Activated gamma-delta T cell treated with anti-CD3 and anti-CD28 coated beads, Interleukin-2, amount 50 U/mL, for 16 hours (primary cell): Measurements from ENCODE around the gene PCDHB9.
"Not testable (repeated sequence)": the region's sequence is repeated elsewhere in the genome, so short reads cannot be mapped to it uniquely, and the experiment has no call there.

Experiments
- DNase-seq: peaks from one replicate; pipeline ENCODE4 v3.0.0-alpha.2; 2020; ENCODE audit warnings: low read depth

The PCDHB9 gene

DNA sequence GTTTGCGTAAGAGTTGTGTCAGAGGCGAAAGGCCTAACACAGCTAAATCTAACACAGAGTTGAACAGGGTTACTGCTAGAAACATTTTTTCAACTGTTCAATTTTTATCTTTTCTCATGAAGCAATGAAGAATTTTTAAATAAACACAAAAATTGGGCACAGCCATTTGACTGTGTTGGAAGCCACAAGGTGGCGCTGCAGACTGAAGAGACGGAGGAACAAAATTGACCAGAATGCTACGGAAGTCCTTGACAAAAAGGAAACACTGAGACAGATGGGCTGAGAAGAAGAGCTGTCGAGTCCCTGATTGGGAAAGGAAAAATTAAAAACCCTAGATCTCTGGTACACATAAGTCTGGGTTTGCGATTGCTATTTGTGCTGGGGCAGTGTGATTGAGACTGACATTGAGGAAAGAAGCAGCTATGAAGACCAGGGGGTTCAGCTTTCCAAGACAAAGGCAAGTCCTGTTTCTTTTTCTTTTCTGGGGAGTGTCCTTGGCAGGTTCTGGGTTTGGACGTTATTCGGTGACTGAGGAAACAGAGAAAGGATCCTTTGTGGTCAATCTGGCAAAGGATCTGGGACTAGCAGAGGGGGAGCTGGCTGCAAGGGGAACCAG is at the start of gene PCDHB9:
Gene PCDHB9, plus strand, starts transcription at position 265 of the 616 bp plus-strand sequence. Its CDS starts 158 bp downstream, at position 423.
- no peak for DNase-seq

- not testable (repeated sequence) for DNase-seq
Observed at GRCh38 chr5:141137346-141137745, 49.6 kb upstream of the PCDHB9 start.

DNA sequence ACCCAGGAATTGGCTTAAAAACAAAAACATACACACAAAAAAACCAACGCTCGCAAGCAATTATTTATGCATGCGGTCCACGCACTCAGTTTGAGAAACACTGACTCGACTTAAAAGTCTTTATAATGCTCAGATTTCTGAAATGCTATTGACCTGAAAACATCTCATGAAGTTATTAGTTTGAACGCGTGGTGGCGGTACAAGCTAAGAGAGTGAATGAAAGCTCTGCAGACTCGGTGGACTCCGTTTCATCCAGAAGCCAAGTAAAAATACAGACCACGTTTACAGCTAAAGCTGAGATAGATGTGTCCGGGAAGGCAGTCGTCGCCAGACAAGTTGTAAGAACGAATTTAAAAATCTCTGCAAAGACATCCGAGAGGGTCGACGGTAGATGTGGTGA is 37.1 kb upstream of the PCDHB9 start, which contains the start of gene PCDHB6:
Gene PCDHB6, plus strand, starts transcription at position 246 of the 400 bp plus-strand sequence. CDS start 201 bp downstream, outside the sequence.
- DNase-seq = no peak

- no peak for DNase-seq
Observed at GRCh38 chr5:141150224-141150992, 36.6 kb upstream of the PCDHB9 start.

- no peak for DNase-seq
Observed at GRCh38 chr5:141150993-141151325, 36.0 kb upstream of the PCDHB9 start.

DNA sequence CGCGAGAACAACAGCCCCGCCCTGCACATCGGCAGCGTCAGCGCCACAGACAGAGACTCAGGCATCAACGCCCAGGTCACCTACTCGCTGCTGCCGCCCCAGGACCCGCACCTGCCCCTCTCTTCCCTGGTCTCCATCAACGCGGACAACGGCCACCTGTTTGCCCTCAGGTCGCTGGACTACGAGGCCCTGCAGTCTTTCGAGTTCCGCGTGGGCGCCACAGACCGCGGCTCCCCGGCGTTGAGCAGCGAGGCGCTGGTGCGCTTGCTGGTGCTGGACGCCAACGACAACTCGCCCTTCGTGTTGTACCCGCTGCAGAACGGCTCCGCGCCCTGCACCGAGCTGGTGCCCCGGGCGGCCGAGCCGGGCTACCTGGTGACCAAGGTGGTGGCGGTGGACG is 35.3 kb upstream of the PCDHB9 start:
- DNase-seq = not testable (repeated sequence)

DNA sequence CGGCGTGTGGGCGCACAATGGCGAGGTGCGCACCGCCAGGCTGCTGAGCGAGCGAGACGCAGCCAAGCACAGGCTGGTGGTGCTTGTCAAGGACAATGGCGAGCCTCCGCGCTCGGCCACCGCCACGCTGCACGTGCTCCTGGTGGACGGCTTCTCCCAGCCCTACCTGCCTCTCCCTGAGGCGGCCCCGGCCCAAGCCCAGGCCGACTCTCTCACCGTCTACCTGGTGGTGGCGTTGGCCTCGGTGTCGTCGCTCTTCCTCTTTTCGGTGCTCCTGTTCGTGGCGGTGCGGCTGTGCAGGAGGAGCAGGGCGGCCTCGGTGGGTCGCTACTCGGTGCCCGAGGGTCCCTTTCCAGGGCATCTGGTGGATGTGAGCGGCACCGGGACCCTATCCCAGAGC is 34.9 kb upstream of the PCDHB9 start:
- DNase-seq = not testable (repeated sequence)

DNA sequence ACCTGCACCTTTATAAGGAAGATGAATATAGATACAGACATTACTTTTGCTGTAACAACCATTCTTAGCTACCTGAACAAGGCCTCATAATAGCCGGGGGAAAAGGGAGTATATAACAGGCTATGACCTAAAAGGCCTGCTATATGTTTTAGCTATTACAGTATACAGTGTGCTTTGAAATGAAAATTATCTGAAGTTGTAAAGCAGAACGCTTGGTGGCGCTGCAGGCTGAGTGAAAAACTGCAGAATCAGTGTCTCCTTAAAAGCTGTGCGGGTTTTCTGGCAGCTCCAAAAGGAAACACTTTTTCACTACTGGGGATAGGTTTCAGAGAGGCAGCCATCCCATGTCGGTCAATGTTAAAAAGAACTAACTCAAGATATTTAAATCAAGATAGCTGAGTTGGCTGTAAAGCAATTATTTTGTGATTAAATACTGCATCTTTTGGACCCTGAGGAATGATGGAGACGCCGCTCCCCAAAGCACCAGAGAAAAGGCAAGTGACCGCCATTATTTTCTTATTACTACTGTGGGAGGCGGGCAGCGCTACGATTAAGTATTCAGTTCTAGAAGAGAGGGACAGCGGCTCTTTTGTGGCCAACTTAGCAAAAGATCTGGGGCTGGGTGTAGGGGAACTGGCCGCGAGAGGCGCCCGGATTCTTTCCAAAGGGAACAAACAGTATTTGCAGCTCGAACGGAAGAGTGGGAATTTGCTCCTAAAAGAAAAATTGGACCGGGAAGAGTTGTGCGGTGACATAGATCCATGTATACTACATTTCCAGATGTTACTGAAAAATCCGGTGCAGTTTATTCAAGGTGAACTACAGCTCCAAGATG is 31.2 kb upstream of the PCDHB9 start:
- no peak for DNase-seq

DNA sequence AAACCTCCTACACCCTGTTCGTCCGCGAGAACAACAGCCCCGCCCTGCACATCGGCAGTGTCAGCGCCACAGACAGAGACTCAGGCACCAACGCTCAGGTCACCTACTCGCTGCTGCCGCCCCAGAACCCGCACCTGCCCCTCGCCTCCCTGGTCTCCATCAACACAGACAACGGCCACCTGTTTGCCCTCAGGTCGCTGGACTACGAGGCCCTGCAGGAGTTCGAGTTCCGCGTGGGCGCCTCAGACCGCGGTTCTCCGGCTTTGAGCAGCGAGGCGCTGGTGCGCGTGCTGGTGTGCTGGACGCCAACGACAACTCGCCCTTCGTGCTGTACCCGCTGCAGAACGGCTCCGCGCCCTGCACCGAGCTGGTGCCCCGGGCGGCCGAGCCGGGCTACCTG is 29.6 kb upstream of the PCDHB9 start:
- not testable (repeated sequence) for DNase-seq

GRCh38 chr5:141157901-141158300 is 29.1 kb upstream of the PCDHB9 start:
- not testable (repeated sequence) for DNase-seq

GRCh38 chr5:141172381-141173204 is 14.4 kb upstream of the PCDHB9 start, which contains the start of gene PCDHB7:
PCDHB7 (plus strand) TSS chr5:141172644; CDS start chr5:141172836, 192 bp downstream.
- DNase-seq = no peak

- not testable (repeated sequence) for DNase-seq
Observed at GRCh38 chr5:141174291-141175104, 12.5 kb upstream of the PCDHB9 start.

DNA sequence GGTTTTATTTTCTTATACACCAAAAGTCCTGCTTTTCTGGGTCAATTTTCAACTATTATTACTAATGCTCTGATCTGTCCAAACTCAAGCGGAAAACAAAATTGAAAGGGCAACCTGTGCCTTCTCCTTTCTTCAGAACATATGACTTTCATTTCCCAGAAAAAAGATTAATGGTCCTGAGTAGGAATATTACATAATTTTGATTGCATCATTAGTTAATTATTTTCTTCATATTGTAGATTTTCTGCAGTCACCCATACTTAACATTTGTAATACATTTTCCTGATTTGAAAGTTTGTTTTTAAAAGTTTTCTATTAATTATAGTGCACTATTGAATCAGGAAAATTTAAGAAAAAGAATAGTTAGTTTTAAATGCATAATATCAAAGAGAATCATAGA is 11.0 kb upstream of the PCDHB9 start:
- DNase-seq = no peak

GRCh38 chr5:141177577-141178191 is 9.3 kb upstream of the PCDHB9 start, which contains the start of gene PCDHB8:
PCDHB8 (plus strand) TSS chr5:141177790; CDS start chr5:141178035, 245 bp downstream.
- not testable (repeated sequence) for DNase-seq

DNA sequence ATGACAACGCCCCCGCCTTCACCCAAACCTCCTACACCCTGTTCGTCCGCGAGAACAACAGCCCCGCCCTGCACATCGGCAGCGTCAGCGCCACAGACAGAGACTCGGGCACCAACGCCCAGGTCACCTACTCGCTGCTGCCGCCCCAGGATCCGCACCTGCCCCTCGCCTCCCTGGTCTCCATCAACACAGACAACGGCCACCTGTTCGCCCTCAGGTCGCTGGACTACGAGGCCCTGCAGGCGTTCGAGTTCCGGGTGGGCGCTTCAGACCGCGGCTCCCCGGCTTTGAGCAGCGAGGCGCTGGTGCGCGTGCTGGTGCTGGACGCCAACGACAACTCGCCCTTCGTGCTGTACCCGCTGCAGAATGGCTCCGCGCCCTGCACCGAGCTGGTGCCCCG is 7.6 kb upstream of the PCDHB9 start:
- not testable (repeated sequence) for DNase-seq

- not testable (repeated sequence) for DNase-seq
Observed at GRCh38 chr5:141179876-141180275, 7.1 kb upstream of the PCDHB9 start.

- DNase-seq = no peak
Observed at GRCh38 chr5:141180313-141180712, 6.6 kb upstream of the PCDHB9 start.

- DNase-seq = no peak
Observed at GRCh38 chr5:141182248-141182647, 4.7 kb upstream of the PCDHB9 start, which contains the start of gene PCDHB16. PCDHB16 (plus strand) TSS chr5:141182387; CDS start chr5:141182560, 173 bp downstream.

- not testable (repeated sequence) for DNase-seq
Observed at GRCh38 chr5:141184117-141184855, 2.7 kb upstream of the PCDHB9 start.
